Smooth muscle cell (in vitro differentiated cells): Measurements from ENCODE around the gene TTC7B. TPM values are rescaled to one million over a fixed set of nuclear protein-coding genes. Genes with fewer than 3 reads are reported as not detected.

Source experiments
- DNase-seq: peaks from one replicate; lab custom pipeline; 2025; ENCODE audit not compliant: unreplicated experiment; lab: John Stamatoyannopoulos, UW
- H2AFZ ChIP-seq: fragments of 200-600 bp; sonication (generic); 2 replicates; pipeline ENCODE4 v1.6.0; 2016; ENCODE audit warnings: antibody characterized with exemption, low read depth, mild to moderate bottlenecking
- H3F3A ChIP-seq: fragments of 200-600 bp; sonication (generic); 2 replicates; pipeline ENCODE4 v1.6.0; 2017; ENCODE audit warnings: antibody characterized with exemption, low read depth
- H3K27ac ChIP-seq: fragments of 200-600 bp; sonication (generic); 2 replicates; pipeline ENCODE4 v1.5.1; 2016; ENCODE audit warnings: low read depth, mild to moderate bottlenecking
- H3K27me3 ChIP-seq: fragments of 200-600 bp; sonication (generic); 2 replicates; pipeline ENCODE4 v1.6.1; 2016; ENCODE audit warnings: low read depth, mild to moderate bottlenecking
- H3K36me3 ChIP-seq: fragments of 200-600 bp; sonication (generic); 2 replicates; pipeline ENCODE4 v1.5.1; 2016; ENCODE audit warnings: low read depth
- H3K4me1 ChIP-seq: fragments of 200-600 bp; sonication (generic); 2 replicates; pipeline ENCODE4 v1.5.1; 2016; ENCODE audit warnings: low read depth
- H3K4me2 ChIP-seq: fragments of 200-600 bp; sonication (generic); 2 replicates; pipeline ENCODE4 v1.6.0; 2016; ENCODE audit warnings: mild to moderate bottlenecking
- H3K4me3 ChIP-seq: fragments of 200-600 bp; sonication (generic); 2 replicates; pipeline ENCODE4 v1.5.1; 2016; ENCODE audit warnings: mild to moderate bottlenecking
- H3K79me2 ChIP-seq: fragments of 200-600 bp; sonication (generic); 2 replicates; pipeline ENCODE4 v1.6.0; 2016; ENCODE audit warnings: low read depth, mild to moderate bottlenecking
- H3K9ac ChIP-seq: fragments of 200-600 bp; sonication (generic); 2 replicates; pipeline ENCODE4 v1.6.0; 2016; ENCODE audit warnings: low read depth
- H3K9me3 ChIP-seq: fragments of 200-600 bp; sonication (generic); replicated peaks from 2 replicates; pipeline ENCODE4 v1.5.1; 2016; ENCODE audit warnings: low read depth
- H4K20me1 ChIP-seq: fragments of 200-600 bp; sonication (generic); 2 replicates; pipeline ENCODE4 v1.6.0; 2016; ENCODE audit warnings: low read depth
- WGBS: methylation state at CpG from one replicate; pipeline ENCODE4 v1.1.7; 2016; ENCODE audit warnings: low lambda C conversion rate; 5-methylcytosine and 5-hydroxymethylcytosine counted together
- polyA plus RNA-seq: library from polyadenylated mRNA; unstranded; fragments of >200 nt; fragmentation: Nextera tagmentation; extraction: Ambion mirVana; gene quantifications from 2 replicates; pipeline ENCODE4 v1.2.1, GENCODE V29; 2016
- total RNA-seq: library from RNA; depleted of rRNA; stranded (reverse); fragments of >200 nt; gene quantifications from 2 replicates; pipeline ENCODE4 v1.2.3, GENCODE V29; 2014
- TF ChIP-seq, protein P1 (sequence below): fragments of 200-600 bp; sonication (generic); IDR thresholded peaks from 2 replicates; pipeline ENCODE4 v1.5.1; 2017; ENCODE audit warnings: borderline replicate concordance, mild to moderate bottlenecking, antibody characterized with exemption; ENCODE audit not compliant: insufficient read depth, poor library complexity, severe bottlenecking

TTC7B gene
- total and polyA plus RNA-seq, 2 experiments from 2014 or later, result 22.1 to 54.1 TPM

DNA sequence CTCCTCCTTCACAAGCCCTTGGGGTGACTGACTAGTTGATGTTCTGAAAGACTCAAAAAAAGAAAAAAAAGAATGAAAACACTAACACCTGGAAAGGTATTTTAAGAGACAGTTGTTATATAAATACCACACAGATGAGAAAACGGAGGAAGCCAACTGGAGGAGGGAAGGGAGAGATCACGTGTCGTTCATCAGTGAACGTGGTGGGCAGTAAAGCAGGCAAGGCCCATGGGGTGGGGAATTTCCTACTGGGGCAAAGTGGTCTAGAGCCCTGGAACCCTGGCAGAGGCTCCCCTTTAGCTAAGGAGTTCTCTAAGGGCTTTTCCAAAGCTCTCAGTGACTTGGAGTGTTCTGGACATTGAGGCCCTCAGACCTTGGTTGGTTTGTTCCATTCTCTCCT, 249.7 kb downstream of the TTC7B start:
- H3K9ac ChIP-seq, result no peak overlapping the region
- no peaks in the 10 kb centered on the region for H3K9me3 ChIP-seq
- TF ChIP-seq, protein P1, sequence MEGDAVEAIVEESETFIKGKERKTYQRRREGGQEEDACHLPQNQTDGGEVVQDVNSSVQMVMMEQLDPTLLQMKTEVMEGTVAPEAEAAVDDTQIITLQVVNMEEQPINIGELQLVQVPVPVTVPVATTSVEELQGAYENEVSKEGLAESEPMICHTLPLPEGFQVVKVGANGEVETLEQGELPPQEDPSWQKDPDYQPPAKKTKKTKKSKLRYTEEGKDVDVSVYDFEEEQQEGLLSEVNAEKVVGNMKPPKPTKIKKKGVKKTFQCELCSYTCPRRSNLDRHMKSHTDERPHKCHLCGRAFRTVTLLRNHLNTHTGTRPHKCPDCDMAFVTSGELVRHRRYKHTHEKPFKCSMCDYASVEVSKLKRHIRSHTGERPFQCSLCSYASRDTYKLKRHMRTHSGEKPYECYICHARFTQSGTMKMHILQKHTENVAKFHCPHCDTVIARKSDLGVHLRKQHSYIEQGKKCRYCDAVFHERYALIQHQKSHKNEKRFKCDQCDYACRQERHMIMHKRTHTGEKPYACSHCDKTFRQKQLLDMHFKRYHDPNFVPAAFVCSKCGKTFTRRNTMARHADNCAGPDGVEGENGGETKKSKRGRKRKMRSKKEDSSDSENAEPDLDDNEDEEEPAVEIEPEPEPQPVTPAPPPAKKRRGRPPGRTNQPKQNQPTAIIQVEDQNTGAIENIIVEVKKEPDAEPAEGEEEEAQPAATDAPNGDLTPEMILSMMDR, result no peak
- 95% methylated on average over 4 of the region's 4 CpGs for WGBS
- H3F3A ChIP-seq, result peaks cover 11% of the 10 kb centered on the region
- no peak overlapping the region for H3K4me2 ChIP-seq
- no peak overlapping the region for H3K4me3 ChIP-seq
- no peaks in the 10 kb centered on the region for H3K27me3 ChIP-seq
- H3K27ac ChIP-seq, result no peak overlapping the region
- H3K4me1 ChIP-seq, result peaks cover 22% of the 10 kb centered on the region
- peaks cover 4% of the 10 kb centered on the region for H4K20me1 ChIP-seq
- no peaks in the 10 kb centered on the region for H3K79me2 ChIP-seq
- DNase-seq, result no peak
- no peaks in the 10 kb centered on the region for H3K36me3 ChIP-seq
- no peak overlapping the region for H2AFZ ChIP-seq

DNA sequence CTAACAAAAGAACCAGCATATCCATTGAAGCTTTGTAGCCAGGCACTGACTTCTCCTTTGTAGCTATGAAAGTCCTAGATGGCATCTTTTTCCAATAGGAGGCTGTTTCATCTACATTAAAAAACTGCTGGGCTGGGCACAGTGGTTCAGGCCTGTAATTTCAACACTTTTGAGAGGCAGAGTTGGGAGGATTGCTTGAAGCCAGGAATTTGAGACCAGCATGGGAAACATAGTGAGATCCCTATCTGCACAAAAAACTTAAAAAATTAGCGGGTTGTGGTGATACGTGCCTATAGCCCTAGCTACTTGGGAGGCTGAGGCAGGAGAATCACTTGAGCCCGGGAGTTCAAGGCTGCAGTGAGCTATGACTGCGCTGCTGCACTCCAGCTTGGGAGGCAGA, 251.7 kb downstream of the TTC7B start:
- TF ChIP-seq, protein P1, result no peak
- WGBS, result 97% methylated on average over 4 of the region's 4 CpGs
- Histone ChIP-seq H3F3A (peaks cover 11% of the 10 kb centered on the region), H3K36me3 (no peaks in the 10 kb centered on the region), H3K4me1 (peaks cover 22% of the 10 kb centered on the region), H3K9me3 (no peaks in the 10 kb centered on the region), H3K79me2 (no peaks in the 10 kb centered on the region), H2AFZ (no peak overlapping the region), H3K4me2 (no peak overlapping the region), H4K20me1 (peaks cover 3% of the 10 kb centered on the region), H3K27me3 (no peaks in the 10 kb centered on the region), H3K4me3 (no peak overlapping the region), H3K9ac (no peak overlapping the region), H3K27ac (no peak overlapping the region)
- DNase-seq, result no peak

DNA sequence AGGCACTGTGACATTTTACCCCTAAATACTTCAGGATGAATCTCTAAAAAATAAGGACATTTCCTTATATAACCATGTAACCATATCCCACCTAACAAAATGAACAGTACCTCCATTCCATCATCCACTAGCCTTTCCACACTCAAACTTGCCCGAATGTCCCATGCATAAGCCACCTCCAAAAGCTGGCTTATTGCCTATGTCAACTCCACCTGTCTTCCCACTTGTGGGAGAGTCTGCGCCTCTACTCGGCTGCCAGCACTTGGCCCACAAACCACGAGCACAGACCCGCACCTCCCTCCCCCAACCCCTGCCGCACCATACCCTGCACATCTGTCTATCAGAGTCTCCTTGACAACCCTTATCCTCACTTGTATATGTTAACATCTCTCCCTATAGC, 253.6 kb downstream of the TTC7B start:
- TF ChIP-seq, protein P1, result no peak
- H3K36me3 ChIP-seq, result no peaks in the 10 kb centered on the region
- H3K9me3 ChIP-seq, result no peaks in the 10 kb centered on the region
- no peaks in the 10 kb centered on the region for H3K79me2 ChIP-seq
- WGBS, result 96% methylated on average over 6 of the region's 6 CpGs
- no peak overlapping the region for H3K9ac ChIP-seq
- no peak overlapping the region for H3K4me3 ChIP-seq
- no peak overlapping the region for H3K4me2 ChIP-seq
- H3K27me3 ChIP-seq, result no peaks in the 10 kb centered on the region
- no peak for DNase-seq
- H3K27ac ChIP-seq, result no peak overlapping the region
- H4K20me1 ChIP-seq, result no peaks in the 10 kb centered on the region
- peaks cover 5% of the 10 kb centered on the region for H3F3A ChIP-seq
- peaks cover 9% of the 10 kb centered on the region for H3K4me1 ChIP-seq
- H2AFZ ChIP-seq, result no peak overlapping the region

DNA sequence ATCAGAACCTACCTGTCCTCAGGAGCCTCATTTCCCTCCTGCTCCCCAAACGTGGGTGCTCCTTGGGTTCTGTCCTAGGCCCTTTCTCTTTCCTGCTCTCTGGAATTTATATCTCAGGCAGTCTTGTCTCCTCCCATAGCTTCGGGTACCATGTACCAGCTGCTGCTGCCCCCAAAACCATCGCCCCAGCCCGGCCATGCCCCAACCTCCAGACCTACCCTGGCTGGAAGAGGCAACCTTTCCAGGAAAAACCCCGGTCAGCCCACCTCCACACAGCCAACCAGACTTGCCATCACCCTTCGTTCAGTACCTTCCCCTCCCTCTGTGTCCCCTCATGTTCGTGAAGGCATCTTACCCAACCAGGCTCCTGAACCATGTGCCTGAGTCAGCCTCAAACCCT, 254.3 kb downstream of the TTC7B start:
- Histone ChIP-seq H3K9ac (no peak overlapping the region), H4K20me1 (no peaks in the 10 kb centered on the region), H3K4me3 (no peak overlapping the region), H3F3A (peaks cover 5% of the 10 kb centered on the region), H3K9me3 (no peaks in the 10 kb centered on the region), H3K79me2 (no peaks in the 10 kb centered on the region), H3K4me1 (peaks cover 6% of the 10 kb centered on the region), H3K4me2 (no peak overlapping the region), H3K27me3 (no peaks in the 10 kb centered on the region), H3K36me3 (no peaks in the 10 kb centered on the region), H3K27ac (no peak overlapping the region), H2AFZ (no peak overlapping the region)
- DNase-seq, result no peak
- TF ChIP-seq, protein P1, result no peak
- 97% methylated on average over 7 of the region's 7 CpGs for WGBS
